Measurements from ENCODE around the gene EMC8. TPM values are rescaled to one million over a fixed set of nuclear protein-coding genes. Genes with fewer than 3 reads are reported as not detected.
"Not testable (repeated sequence)": the region's sequence is repeated elsewhere in the genome, so short reads cannot be mapped to it uniquely, and the experiment has no call there.

EMC8 gene
- total and polyA plus RNA-seq, 2 experiments from 2014 or later: 42.8 to 54.8 TPM

DNA sequence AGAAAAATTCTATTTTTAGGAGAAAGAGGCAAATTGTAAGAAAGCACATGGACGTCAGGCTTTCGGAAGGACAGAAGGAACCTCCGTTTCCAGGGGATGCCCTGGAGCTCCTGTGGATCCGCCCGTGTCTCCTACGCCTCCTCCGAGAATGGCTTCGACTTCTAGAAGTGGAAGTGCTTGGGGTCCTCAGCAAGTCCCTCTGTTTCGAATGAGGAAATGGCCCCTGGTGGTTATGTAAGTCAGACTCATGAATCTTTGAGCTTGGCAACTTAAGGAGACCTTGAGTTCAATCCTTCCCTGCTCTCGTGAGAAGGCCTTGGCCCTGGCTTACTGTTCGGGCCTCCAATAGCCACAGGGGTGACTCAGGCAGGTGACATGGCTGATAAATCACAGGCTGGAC is 39.0 kb upstream of the EMC8 start:
- H3K4me1 ChIP-seq (ENCODE audit: low read depth): no peaks in the 10 kb centered on the region
- DNase-seq (ENCODE audit: low read depth in 1 of 2, low spot score in 1 of 2): no peak
- no peaks in the 10 kb centered on the region for H3K36me3 ChIP-seq
- TF ChIP-seq, protein P1, sequence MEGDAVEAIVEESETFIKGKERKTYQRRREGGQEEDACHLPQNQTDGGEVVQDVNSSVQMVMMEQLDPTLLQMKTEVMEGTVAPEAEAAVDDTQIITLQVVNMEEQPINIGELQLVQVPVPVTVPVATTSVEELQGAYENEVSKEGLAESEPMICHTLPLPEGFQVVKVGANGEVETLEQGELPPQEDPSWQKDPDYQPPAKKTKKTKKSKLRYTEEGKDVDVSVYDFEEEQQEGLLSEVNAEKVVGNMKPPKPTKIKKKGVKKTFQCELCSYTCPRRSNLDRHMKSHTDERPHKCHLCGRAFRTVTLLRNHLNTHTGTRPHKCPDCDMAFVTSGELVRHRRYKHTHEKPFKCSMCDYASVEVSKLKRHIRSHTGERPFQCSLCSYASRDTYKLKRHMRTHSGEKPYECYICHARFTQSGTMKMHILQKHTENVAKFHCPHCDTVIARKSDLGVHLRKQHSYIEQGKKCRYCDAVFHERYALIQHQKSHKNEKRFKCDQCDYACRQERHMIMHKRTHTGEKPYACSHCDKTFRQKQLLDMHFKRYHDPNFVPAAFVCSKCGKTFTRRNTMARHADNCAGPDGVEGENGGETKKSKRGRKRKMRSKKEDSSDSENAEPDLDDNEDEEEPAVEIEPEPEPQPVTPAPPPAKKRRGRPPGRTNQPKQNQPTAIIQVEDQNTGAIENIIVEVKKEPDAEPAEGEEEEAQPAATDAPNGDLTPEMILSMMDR (IDR thresholded peaks at IDR 0.05; ENCODE audit: low read depth, low read length): no peak
- H3K9me3 ChIP-seq (ENCODE audit: low read depth): no peaks in the 10 kb centered on the region
- H3K4me3 ChIP-seq: no peak overlapping the region
- peaks cover 3% of the 10 kb centered on the region for H3K27me3 ChIP-seq
- H3K27ac ChIP-seq: no peak overlapping the region

DNA sequence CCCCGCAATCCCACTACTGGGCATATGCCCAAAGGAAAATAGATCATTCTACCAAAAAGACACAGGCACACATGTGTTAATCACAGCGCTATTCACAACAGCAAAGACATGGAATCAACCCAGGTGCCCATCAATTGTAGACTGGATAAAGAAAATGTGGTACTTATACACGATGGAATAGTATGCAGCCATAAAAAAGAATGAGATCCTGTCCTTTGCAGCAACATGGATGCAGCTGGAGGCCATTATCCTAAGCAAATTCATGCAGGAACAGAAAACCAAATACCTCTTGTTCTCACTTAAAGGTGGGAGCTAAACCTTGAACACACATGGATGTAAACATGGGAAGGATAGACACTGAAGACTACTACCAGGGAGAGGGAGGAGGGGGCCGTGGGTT is 38.3 kb upstream of the EMC8 start:
- not testable (repeated sequence) for H3K9me3 ChIP-seq (ENCODE audit: low read depth); DNase-seq (ENCODE audit: low read depth in 1 of 2, low spot score in 1 of 2); H3K27ac ChIP-seq; H3K4me3 ChIP-seq; H3K36me3 ChIP-seq; H3K27me3 ChIP-seq; H3K4me1 ChIP-seq (ENCODE audit: low read depth)

DNA sequence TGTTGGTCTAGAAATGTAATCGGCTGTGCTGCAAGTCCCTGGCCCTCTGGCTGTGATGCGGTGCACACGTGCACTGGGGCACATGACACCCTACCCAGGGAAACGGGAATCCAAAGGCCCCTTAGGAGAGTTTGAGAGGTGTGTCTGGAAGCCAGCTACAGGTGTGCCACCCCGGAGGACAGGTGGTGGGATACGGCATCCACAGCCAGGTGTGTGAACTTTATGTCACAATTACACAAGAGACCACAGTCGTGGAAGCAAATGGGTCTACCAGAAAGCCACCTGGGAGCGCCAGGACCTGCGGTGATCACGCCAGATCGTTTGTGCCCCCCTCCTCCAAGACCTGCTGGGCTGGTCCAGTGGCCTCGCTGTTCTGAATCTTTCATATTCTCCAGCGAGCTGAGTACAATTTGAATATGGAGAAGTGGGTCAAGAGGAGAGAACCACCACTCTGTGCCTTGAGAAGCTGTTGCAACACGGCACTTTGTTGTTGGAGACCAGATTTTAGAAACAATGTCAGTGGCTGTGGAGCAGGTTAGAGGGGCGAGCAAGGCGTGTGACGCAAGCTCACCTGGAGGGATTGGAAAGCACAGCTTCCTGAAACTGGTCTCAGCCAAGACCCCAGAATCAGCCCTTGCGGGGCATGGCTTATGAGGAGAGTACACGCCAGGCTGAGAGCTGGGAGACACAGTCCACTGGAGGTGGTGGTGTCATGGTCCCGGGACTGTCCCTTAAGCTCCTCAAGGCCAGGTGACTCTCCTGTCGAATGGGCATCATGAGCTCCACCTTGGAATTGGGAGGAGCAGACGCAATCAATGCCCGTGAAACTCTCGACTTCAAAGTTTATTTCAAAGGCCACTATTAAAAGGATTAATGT is 37.6 kb upstream of the EMC8 start:
- H3K36me3 ChIP-seq: no peaks in the 10 kb centered on the region
- no peak overlapping the region for H3K4me3 ChIP-seq
- no peak overlapping the region for H3K27ac ChIP-seq
- no peaks in the 10 kb centered on the region for H3K9me3 ChIP-seq (ENCODE audit: low read depth)
- no peaks in the 10 kb centered on the region for H3K4me1 ChIP-seq (ENCODE audit: low read depth)
- peaks cover 3% of the 10 kb centered on the region for H3K27me3 ChIP-seq
- TF ChIP-seq, protein P1 (IDR thresholded peaks at IDR 0.05; ENCODE audit: low read depth, low read length): no peak
- no peak for DNase-seq (ENCODE audit: low read depth in 1 of 2, low spot score in 1 of 2)

DNA sequence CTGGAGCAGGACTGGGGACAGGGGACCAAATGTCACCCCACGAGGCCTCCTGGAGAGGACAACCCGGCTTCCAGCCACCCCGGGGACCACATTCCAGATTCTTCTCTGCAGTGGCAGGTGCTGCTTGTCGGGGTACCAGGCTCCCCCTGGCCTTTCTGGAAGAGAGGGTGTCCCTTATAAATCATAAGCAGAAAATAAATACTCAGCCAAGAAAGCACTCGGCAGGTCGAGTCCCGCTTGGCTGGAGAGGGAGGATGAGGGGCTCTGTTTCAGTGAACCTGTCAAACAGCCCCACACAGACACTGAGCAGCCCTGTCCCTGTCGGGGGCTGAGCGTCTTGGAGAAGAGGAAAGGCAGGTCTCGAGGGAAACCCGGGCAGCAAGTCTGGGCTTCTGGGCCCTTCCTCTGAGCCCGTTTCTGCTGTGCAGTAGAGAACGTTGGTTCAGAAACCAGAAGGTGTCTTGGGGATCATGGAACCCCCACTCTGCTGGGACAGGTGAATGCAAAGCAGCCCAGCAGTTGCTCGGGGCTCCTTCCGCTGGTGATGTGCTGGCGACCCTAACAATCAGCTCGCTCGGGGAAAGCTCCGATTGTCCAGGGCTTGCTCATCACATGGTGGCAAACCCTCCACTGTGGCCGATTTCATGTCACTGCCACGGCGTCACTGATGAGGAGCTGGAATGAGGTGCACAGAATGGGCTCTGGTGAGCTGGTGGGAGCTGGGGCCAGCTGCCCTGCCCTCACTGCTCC is 36.8 kb upstream of the EMC8 start:
- TF ChIP-seq, protein P1 (IDR thresholded peaks at IDR 0.05; ENCODE audit: low read depth, low read length): no peak
- DNase-seq (ENCODE audit: low read depth in 1 of 2, low spot score in 1 of 2): no peak
- no peaks in the 10 kb centered on the region for H3K4me1 ChIP-seq (ENCODE audit: low read depth)
- no peaks in the 10 kb centered on the region for H3K36me3 ChIP-seq
- H3K4me3 ChIP-seq: no peak overlapping the region
- no peaks in the 10 kb centered on the region for H3K9me3 ChIP-seq (ENCODE audit: low read depth)
- peaks cover 3% of the 10 kb centered on the region for H3K27me3 ChIP-seq
- no peak overlapping the region for H3K27ac ChIP-seq

DNA sequence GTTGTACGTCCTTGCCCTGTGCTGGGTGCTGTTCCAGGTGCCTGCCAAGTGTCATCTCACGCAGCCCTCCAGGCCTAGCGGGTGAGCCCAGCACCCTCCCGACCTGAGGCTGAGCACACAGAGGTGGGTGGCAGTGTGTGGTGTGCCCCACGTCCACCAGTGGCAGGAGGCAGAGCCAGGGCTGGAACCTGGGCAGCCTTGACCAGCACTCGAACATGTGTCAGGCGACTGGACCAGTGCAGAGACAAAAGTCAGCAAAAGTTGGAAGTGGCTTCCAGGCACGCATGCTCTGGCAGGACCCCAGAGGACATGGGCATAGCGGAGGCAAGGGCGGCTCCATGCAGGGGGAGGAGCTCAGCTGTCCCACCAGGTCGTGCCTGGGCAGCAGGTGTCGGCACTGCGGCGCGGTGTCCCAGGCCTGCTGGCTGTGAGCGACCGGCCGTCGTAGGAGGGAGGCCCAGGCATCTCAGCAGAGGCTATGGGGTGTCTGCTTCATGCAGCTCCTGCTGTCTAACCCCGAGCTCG is 35.9 kb upstream of the EMC8 start:
- Histone ChIP-seq H3K4me1 (ENCODE audit: low read depth) (no peaks in the 10 kb centered on the region), H3K9me3 (ENCODE audit: low read depth) (no peaks in the 10 kb centered on the region), H3K27me3 (peaks cover 2% of the 10 kb centered on the region), H3K36me3 (no peaks in the 10 kb centered on the region), H3K4me3 (no peak overlapping the region), H3K27ac (no peak overlapping the region)
- TF ChIP-seq, protein P1 (IDR thresholded peaks at IDR 0.05; ENCODE audit: low read depth, low read length): no peak
- DNase-seq (ENCODE audit: low read depth in 1 of 2, low spot score in 1 of 2): no peak

DNA sequence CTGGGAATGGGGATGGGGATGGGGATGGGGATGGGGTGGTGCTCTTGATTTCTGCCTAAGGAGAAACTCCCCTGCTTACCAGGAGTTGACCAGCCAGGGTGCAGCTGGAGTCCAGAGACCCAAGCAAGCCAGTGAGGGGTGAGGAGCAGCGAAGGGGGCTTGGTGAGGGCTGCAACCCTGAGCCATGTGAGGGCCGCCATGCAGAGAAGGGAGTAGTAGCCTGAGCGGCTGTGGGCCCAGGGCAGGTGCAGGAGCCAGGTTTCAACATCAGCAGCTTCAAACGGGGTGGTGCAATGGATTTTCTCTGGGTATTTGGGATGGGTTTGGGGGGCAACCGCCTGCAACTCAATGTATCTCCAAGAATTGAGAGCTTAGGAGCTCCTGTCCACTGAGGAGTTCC is 35.4 kb upstream of the EMC8 start:
- no peak for DNase-seq (ENCODE audit: low read depth in 1 of 2, low spot score in 1 of 2)
- H3K27me3 ChIP-seq: no peaks in the 10 kb centered on the region
- TF ChIP-seq, protein P1 (IDR thresholded peaks at IDR 0.05; ENCODE audit: low read depth, low read length): no peak
- no peak overlapping the region for H3K4me3 ChIP-seq
- no peak overlapping the region for H3K27ac ChIP-seq
- H3K36me3 ChIP-seq: no peaks in the 10 kb centered on the region
- H3K9me3 ChIP-seq (ENCODE audit: low read depth): no peaks in the 10 kb centered on the region
- no peaks in the 10 kb centered on the region for H3K4me1 ChIP-seq (ENCODE audit: low read depth)
